OCI-LY7 (cell line): ENCODE data around the gene MRPS11. TPM values are rescaled to one million over a fixed set of nuclear protein-coding genes. Genes with fewer than 3 reads are reported as not detected.

Source experiments
- BruUV-seq: library from RNA; stranded (reverse); fragments of 400-500 nt; replicated peaks from 2 replicates; lab custom pipeline; 2021; lab: Mats Ljungman, UMichigan
- CTCF ChIA-PET: fragments of 300-600 bp; sonication (Branson Sonifier 250); formaldehyde crosslinking; loops from one replicate; lab custom pipeline; 2022; ENCODE audit warnings: antibody characterized with exemption; ENCODE audit not compliant: unreplicated experiment; lab: Charles Lee
- POLR2A ChIA-PET: fragments of 300-600 bp; sonication (Branson Sonifier 250); formaldehyde crosslinking; loops from one replicate; lab custom pipeline; 2022; ENCODE audit warnings: antibody characterized with exemption; lab: Charles Lee
- DNase-seq: peaks from one replicate; pipeline ENCODE4 v3.0.0-alpha.2; 2015; ENCODE audit warnings: low spot score
- H2AFZ ChIP-seq: fragments of 200-600 bp; sonication (generic), shearing (Covaris generic); 2 replicates; pipeline ENCODE4 v1.6.1; 2014; ENCODE audit warnings: mild to moderate bottlenecking, antibody characterized with exemption, low read length, moderate library complexity
- H3K27ac ChIP-seq: fragments of 200-600 bp; sonication (generic); 2 replicates; pipeline ENCODE4 v1.5.1; 2014; ENCODE audit warnings: mixed run types, low read depth, mild to moderate bottlenecking, moderate library complexity, low read length, inconsistent platforms; ENCODE audit not compliant: poor library complexity, severe bottlenecking
- H3K36me3 ChIP-seq: fragments of 200-600 bp; sonication (generic); 2 replicates; pipeline ENCODE4 v1.6.1; 2014; ENCODE audit warnings: mild to moderate bottlenecking, antibody characterized with exemption, low read length, moderate library complexity, mixed read lengths; ENCODE audit not compliant: insufficient read depth
- H3K4me1 ChIP-seq: fragments of 200-600 bp; sonication (generic); 2 replicates; pipeline ENCODE4 v1.5.1; 2014; ENCODE audit warnings: mild to moderate bottlenecking, low read length; ENCODE audit not compliant: insufficient read depth, poor library complexity, severe bottlenecking
- H3K4me2 ChIP-seq: fragments of 200-600 bp; sonication (generic); 2 replicates; pipeline ENCODE4 v1.6.1; 2014; ENCODE audit warnings: mild to moderate bottlenecking, low read length
- H3K4me3 ChIP-seq: fragments of 200-600 bp; sonication (generic); 2 replicates; pipeline ENCODE4 v1.5.1; 2014; ENCODE audit warnings: mild to moderate bottlenecking, low read depth, low read length; ENCODE audit not compliant: poor library complexity, severe bottlenecking
- H3K79me2 ChIP-seq: fragments of 200-600 bp; sonication (generic); 2 replicates; pipeline ENCODE4 v1.6.1; 2016; ENCODE audit warnings: low read depth, mild to moderate bottlenecking, low read length, moderate library complexity, mixed read lengths; ENCODE audit not compliant: insufficient read depth
- H3K9me2 ChIP-seq: fragments of 200-600 bp; sonication (generic); 2 replicates; pipeline ENCODE4 v1.6.1; 2016; ENCODE audit warnings: mild to moderate bottlenecking, low read length, mixed read lengths; ENCODE audit not compliant: insufficient read depth
- H3K9me3 ChIP-seq: fragments of 200-600 bp; sonication (generic); 2 replicates; pipeline ENCODE4 v1.6.1; 2014; ENCODE audit warnings: mild to moderate bottlenecking, mixed run types, low read length, mixed read lengths
- H4K20me1 ChIP-seq: fragments of 200-600 bp; sonication (generic); 2 replicates; pipeline ENCODE4 v1.6.1; 2014; ENCODE audit warnings: mild to moderate bottlenecking, antibody characterized with exemption, low read length, moderate library complexity, mixed read lengths; ENCODE audit not compliant: insufficient read depth
- CTCF ChIP-seq: fragments of 200-600 bp; sonication (generic); conservative IDR thresholded peaks from 2 replicates; pipeline ENCODE4 v1.5.1; 2014; ENCODE audit warnings: mild to moderate bottlenecking, antibody characterized with exemption, low read length, moderate library complexity, mixed read lengths
- EZH2phosphoT487 ChIP-seq: fragments of 200-600 bp; sonication (generic); IDR thresholded peaks from 2 replicates; pipeline ENCODE4 v1.6.1; 2018; ENCODE audit warnings: low read depth, borderline replicate concordance, mild to moderate bottlenecking, mixed run types, antibody characterized with exemption, low read length, moderate library complexity, mixed read lengths
- intact Hi-C: fragments of 100-400 bp; cut with micrococcal nuclease; formaldehyde crosslinking; loops from one replicate; pipeline ENCODE4 v1.10.0; 2022; ENCODE audit not compliant: unreplicated experiment
- total RNA-seq, 2 experiments: library from RNA; depleted of rRNA in 1 of 2; stranded (reverse); fragments of >200 nt in 1 of 2; shearing (Covaris generic) in 1 of 2; gene quantifications; 2 replicates each; pipeline ENCODE4 v1.2.3, GENCODE V29; 2014 to 2022

MRPS11 gene
- total RNA-seq, 2 experiments from 2014 or later, result 61.6 to 84.0 TPM

- Histone ChIP-seq H3K4me3 (no peak overlapping the region), H3K79me2 (peaks cover 41% of the 10 kb centered on the region), H3K9me2 (no peaks in the 10 kb centered on the region), H4K20me1 (peaks cover 8% of the 10 kb centered on the region; the same call in 1 of the 2 replicates), H3K4me1 (peaks cover 31% of the 10 kb centered on the region), H3K36me3 (peaks cover 61% of the 10 kb centered on the region), H2AFZ (no peak overlapping the region), H3K27ac (no peak overlapping the region), H3K9me3 (no peaks in the 10 kb centered on the region), H3K4me2 (peak overlapping the region; percentile 84)
- ChIA-PET POLR2A (interaction anchor here (0.6 to 0.8 kb wide), 2 partner anchors 10 to 242 kb away, joined by 3 to 4 read pairs; no protein-coding TSS in a partner anchor), CTCF (no interaction called here)
- no peak for DNase-seq
- no peak for TF ChIP-seq EZH2phosphoT487
- no peak for TF ChIP-seq CTCF
- intact Hi-C loops, result loop anchor here (5.0 kb wide), 1 partner anchor 193 kb away; no protein-coding TSS in a partner anchor
- BruUV-seq, result no TSS peak
Measured at GRCh38 chr15:88469321-88469720, 1.8 kb downstream of the MRPS11 start.

- CTCF ChIA-PET, result interaction anchor here (0.5 kb wide), 1 partner anchor 193 kb away, joined by 9 read pairs; no protein-coding TSS in a partner anchor
Measured at GRCh38 chr15:88470625-88471372, 3.3 kb downstream of the MRPS11 start.

More at GRCh38 chr15:88470625-88471372, 3.3 kb downstream of the MRPS11 start:
- Histone ChIP-seq H3K36me3 (peaks cover 57% of the 10 kb centered on the region), H4K20me1 (peaks cover 8% of the 10 kb centered on the region; the same call in 1 of the 2 replicates), H3K4me2 (peak overlapping the region; percentile 24; the same call in 1 of the 2 replicates), H3K4me3 (no peak overlapping the region), H3K9me2 (no peaks in the 10 kb centered on the region), H3K4me1 (peaks cover 26% of the 10 kb centered on the region), H3K27ac (no peak overlapping the region), H2AFZ (no peak overlapping the region), H3K9me3 (no peaks in the 10 kb centered on the region), H3K79me2 (peaks cover 32% of the 10 kb centered on the region)
- POLR2A ChIA-PET, result interaction anchor here (1.0 to 1.4 kb wide), 2 partner anchors 25 to 228 kb away, joined by 3 read pairs; no protein-coding TSS in a partner anchor
- no TSS peak for BruUV-seq
- intact Hi-C loops, result no loop called here
- TF ChIP-seq CTCF, result peak; percentile 49
- no peak for TF ChIP-seq EZH2phosphoT487
- no peak for DNase-seq
